ENCODE measurements around the gene PRSS2. TPM values are rescaled to one million over a fixed set of nuclear protein-coding genes. Genes with fewer than 3 reads are reported as not detected.

The PRSS2 gene
- total RNA-seq, 2 donors from 2014 or later = 4.8 to 9.9 TPM

DNA sequence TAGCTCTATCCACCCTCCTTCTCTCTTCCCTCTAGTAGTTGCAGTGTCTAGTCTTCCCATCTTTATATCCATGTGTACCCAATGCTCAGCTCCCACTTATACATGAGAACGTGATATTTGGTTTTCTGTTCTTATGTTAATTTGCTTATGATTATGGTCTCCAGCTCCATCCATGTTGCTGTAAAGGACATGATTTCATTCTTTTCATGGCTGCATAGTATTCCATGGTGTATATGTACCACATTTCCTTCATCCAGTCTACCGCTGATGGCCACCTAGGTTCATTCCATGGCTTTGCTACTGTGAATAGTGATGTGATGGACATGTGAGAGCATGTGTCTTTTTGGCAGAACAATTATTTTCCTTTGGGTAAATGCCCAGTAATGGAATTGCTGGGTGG, 6.5 kb downstream of the PRSS2 start:
- Histone ChIP-seq H3K27ac (ENCODE audit: low read depth, low read length) (no peak overlapping the region), H3K4me3 (ENCODE audit: low read length) (no peak overlapping the region), H3K27me3 (ENCODE audit: control insufficient read depth, insufficient read depth, low read length, poor library complexity, severe bottlenecking) (peaks cover 6% of the 10 kb centered on the region), H3K4me1 (ENCODE audit: control insufficient read depth, insufficient read depth, low read length) (no peaks in the 10 kb centered on the region), H3K36me3 (ENCODE audit: control insufficient read depth, insufficient read depth, low read length) (no peaks in the 10 kb centered on the region), H3K9me3 (ENCODE audit: control insufficient read depth, low read length) (no peaks in the 10 kb centered on the region), H3K9ac (ENCODE audit: extremely low read depth, low read length, poor library complexity, severe bottlenecking) (no peak overlapping the region)
- Mint-ChIP-seq H3K27ac (no peak overlapping the region), H3K4me1 (no peaks in the 10 kb centered on the region), H3K36me3 (ENCODE audit: low read depth) (no peaks in the 10 kb centered on the region), H3K9me3 (no peaks in the 10 kb centered on the region), H3K4me3 (no peak overlapping the region), H3K27me3 (ENCODE audit: insufficient read depth) (peaks cover 58% of the 10 kb centered on the region)
- TF ChIP-seq, protein P1, sequence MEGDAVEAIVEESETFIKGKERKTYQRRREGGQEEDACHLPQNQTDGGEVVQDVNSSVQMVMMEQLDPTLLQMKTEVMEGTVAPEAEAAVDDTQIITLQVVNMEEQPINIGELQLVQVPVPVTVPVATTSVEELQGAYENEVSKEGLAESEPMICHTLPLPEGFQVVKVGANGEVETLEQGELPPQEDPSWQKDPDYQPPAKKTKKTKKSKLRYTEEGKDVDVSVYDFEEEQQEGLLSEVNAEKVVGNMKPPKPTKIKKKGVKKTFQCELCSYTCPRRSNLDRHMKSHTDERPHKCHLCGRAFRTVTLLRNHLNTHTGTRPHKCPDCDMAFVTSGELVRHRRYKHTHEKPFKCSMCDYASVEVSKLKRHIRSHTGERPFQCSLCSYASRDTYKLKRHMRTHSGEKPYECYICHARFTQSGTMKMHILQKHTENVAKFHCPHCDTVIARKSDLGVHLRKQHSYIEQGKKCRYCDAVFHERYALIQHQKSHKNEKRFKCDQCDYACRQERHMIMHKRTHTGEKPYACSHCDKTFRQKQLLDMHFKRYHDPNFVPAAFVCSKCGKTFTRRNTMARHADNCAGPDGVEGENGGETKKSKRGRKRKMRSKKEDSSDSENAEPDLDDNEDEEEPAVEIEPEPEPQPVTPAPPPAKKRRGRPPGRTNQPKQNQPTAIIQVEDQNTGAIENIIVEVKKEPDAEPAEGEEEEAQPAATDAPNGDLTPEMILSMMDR (conservative IDR thresholded peaks at IDR 0.05) = no peak
- no peak for DNase-seq
- WGBS, 2 experiments (ENCODE audit: insufficient coverage in 1 of 2, insufficient read length in 1 of 2) = 88% methylated on average over 2 of the region's 2 CpGs; no CpG with 5 or more reads in 1 of the 2 experiments

DNA sequence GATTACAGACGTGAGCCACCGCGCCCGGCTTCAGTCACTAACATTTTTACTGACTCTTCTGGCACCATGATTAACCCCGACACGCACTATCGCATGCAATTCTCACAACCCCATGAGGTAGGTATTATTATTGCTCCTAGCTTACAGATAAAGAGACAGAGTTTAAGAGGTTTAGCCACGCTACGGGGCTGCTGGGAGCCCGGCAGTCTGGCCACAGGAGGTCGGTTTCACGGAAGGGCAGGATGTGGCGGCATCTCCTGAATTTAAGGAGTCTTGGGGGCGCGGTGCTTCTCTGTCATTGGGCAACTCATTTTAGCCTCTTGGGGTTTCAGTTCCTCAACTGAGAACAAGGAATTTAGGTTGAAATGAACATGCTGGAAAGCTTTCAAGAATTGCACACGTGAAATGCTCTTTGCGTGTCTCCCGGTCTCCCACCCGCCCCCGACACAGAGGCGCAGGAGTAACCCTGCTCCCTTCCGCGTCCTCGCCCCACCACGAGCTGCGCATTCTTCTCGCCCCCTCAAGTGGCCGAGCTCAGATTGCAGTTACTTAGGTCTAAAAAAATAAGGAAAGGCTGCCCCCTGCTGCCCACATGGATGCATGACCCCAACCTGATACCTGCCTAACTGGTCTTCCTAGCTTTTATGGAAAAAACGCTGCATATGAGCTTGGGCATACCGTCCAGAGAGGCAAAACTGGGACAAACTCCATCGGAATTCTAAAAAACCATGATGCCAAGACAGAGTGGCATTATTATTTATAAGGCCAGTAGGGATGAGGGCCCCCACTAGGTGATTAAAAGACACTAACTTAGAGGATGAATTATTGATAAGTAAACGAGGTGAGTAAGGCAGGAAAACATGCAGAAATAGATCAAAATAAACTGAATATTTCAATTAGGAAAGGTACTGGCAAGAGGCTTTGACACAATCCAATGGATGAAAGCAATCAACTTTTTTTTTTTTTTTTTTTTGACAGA, 12.4 kb downstream of the PRSS2 start:
- H3K9ac ChIP-seq (ENCODE audit: extremely low read depth, low read length, poor library complexity, severe bottlenecking) = no peak overlapping the region
- H3K27me3 Mint-ChIP-seq (ENCODE audit: insufficient read depth) = peaks cover 34% of the 10 kb centered on the region
- TF ChIP-seq, protein P1 (conservative IDR thresholded peaks at IDR 0.05) = peak; percentile 96

DNA sequence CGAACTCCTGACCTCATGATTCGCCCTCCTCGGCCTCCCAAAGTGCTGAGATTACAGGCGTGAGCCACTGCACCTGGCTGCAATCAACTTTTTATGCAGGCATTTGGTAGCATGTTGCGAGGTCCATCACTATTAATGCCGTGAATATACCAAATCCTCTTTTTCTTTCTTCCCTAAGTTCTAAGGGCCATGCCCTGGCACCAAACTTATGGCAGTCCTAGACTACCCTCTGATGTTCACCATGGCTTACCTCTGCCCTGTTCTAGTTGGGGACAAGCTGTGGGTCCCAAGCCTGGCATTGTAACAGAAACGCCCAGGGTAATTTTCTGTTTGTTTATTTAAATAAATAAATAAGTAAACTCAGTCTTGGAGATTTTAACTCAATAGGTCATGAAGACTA, 13.3 kb downstream of the PRSS2 start:
- H3K27ac Mint-ChIP-seq = no peak overlapping the region
- H3K4me1 Mint-ChIP-seq = peaks cover 2% of the 10 kb centered on the region
- H3K9me3 ChIP-seq (ENCODE audit: control insufficient read depth, low read length) = no peaks in the 10 kb centered on the region

More for the DNA sequence above, 12.4 kb downstream of the PRSS2 start:
- DNase-seq = peak; percentile 97
- Histone ChIP-seq H3K27ac (ENCODE audit: low read depth, low read length) (no peak overlapping the region), H3K9me3 (ENCODE audit: control insufficient read depth, low read length) (no peaks in the 10 kb centered on the region), H3K36me3 (ENCODE audit: control insufficient read depth, insufficient read depth, low read length) (no peaks in the 10 kb centered on the region), H3K4me3 (ENCODE audit: low read length) (no peak overlapping the region), H3K27me3 (ENCODE audit: control insufficient read depth, insufficient read depth, low read length, poor library complexity, severe bottlenecking) (no peaks in the 10 kb centered on the region), H3K4me1 (ENCODE audit: control insufficient read depth, insufficient read depth, low read length) (no peaks in the 10 kb centered on the region)
- Mint-ChIP-seq H3K9me3 (no peaks in the 10 kb centered on the region), H3K4me1 (peaks cover 2% of the 10 kb centered on the region), H3K27ac (peak overlapping the region; percentile 45), H3K36me3 (ENCODE audit: low read depth) (no peaks in the 10 kb centered on the region), H3K4me3 (peak overlapping the region; percentile 48)
- WGBS, 2 experiments (ENCODE audit: insufficient coverage in 1 of 2, insufficient read length in 1 of 2) = 35 to 46% methylated on average over 16 to 32 of the region's 32 CpGs

More for the DNA sequence above, 13.3 kb downstream of the PRSS2 start:
- H3K36me3 ChIP-seq (ENCODE audit: control insufficient read depth, insufficient read depth, low read length) = no peaks in the 10 kb centered on the region
- Mint-ChIP-seq H3K9me3 (no peaks in the 10 kb centered on the region), H3K36me3 (ENCODE audit: low read depth) (no peaks in the 10 kb centered on the region), H3K27me3 (ENCODE audit: insufficient read depth) (peaks cover 42% of the 10 kb centered on the region), H3K4me3 (no peak overlapping the region)
- H3K27ac ChIP-seq (ENCODE audit: low read depth, low read length) = no peak overlapping the region
- H3K9ac ChIP-seq (ENCODE audit: extremely low read depth, low read length, poor library complexity, severe bottlenecking) = no peak overlapping the region
- 90 to 96% methylated on average over 5 to 6 of the region's 7 CpGs for WGBS, 2 experiments (ENCODE audit: insufficient coverage in 1 of 2, insufficient read length in 1 of 2)
- no peaks in the 10 kb centered on the region for H3K27me3 ChIP-seq (ENCODE audit: control insufficient read depth, insufficient read depth, low read length, poor library complexity, severe bottlenecking)
- H3K4me1 ChIP-seq (ENCODE audit: control insufficient read depth, insufficient read depth, low read length) = no peaks in the 10 kb centered on the region
- no peak overlapping the region for H3K4me3 ChIP-seq (ENCODE audit: low read length)
- no peak for DNase-seq
- TF ChIP-seq, protein P1 (conservative IDR thresholded peaks at IDR 0.05) = peak; percentile 47
